ENCODE data around the gene LEMD2.

DNA sequence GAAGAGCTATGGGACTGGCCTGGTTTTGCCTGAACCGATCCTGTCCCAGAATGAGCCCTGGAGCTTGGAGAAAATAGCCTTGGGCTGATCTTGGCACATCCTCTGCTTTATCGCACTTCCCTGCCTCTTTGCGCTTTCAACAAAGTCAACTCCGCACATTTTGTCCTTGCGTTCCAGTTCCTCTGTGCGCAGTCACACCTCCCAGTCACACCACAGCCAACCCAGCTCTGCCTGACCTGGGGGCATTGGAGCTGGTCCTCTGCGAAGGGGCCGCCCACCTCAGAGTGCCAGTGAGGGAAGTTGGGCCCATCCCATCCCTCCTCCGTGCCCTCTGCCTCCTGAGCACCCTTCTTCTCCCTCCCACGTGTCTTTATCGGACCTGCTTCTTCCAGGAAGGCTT lies 60.5 kb downstream of the LEMD2 start:
- TF ChIP-seq, protein P1, sequence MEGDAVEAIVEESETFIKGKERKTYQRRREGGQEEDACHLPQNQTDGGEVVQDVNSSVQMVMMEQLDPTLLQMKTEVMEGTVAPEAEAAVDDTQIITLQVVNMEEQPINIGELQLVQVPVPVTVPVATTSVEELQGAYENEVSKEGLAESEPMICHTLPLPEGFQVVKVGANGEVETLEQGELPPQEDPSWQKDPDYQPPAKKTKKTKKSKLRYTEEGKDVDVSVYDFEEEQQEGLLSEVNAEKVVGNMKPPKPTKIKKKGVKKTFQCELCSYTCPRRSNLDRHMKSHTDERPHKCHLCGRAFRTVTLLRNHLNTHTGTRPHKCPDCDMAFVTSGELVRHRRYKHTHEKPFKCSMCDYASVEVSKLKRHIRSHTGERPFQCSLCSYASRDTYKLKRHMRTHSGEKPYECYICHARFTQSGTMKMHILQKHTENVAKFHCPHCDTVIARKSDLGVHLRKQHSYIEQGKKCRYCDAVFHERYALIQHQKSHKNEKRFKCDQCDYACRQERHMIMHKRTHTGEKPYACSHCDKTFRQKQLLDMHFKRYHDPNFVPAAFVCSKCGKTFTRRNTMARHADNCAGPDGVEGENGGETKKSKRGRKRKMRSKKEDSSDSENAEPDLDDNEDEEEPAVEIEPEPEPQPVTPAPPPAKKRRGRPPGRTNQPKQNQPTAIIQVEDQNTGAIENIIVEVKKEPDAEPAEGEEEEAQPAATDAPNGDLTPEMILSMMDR (IDR thresholded peaks at IDR 0.05) = no peak
- TF ChIP-seq POLR2A (IDR thresholded peaks at IDR 0.05) = no peak
